Gastrocnemius medialis (tissue), 4 donors: ENCODE results near the gene SLC24A4. TPM values are rescaled to one million over a fixed set of nuclear protein-coding genes. Genes with fewer than 3 reads are reported as not detected.

Experiments used
- ATAC-seq, 2 donors: fragments of 150-250 bp; one replicate each; pipeline ENCODE4 v1.9.1; 2016
- DNase-seq, 2 donors: peaks; one replicate each; pipeline ENCODE4 v3.0.0-alpha.2; 2019
- H3K27ac ChIP-seq, 4 donors: fragments of 200-600 bp; sonication (generic); 1 replicate in 1 of 4; 2 replicates in 3 of 4; pipeline ENCODE4 v1.5.1; 2016 to 2018; ENCODE audit warnings: mild to moderate bottlenecking in 2 of 4, moderate library complexity in 1 of 4
- H3K27me3 ChIP-seq, 3 donors: fragments of 200-600 bp; sonication (generic) in 2 of 3; 1 replicate in 1 of 3; 2 replicates in 2 of 3; pipeline versions ENCODE4 v1.5.1 to v1.6.0; 2016 to 2019; ENCODE audit warnings: mild to moderate bottlenecking in 1 of 3, moderate library complexity in 1 of 3
- H3K36me3 ChIP-seq, 2 donors: fragments of 200-600 bp; sonication (generic) in 1 of 2; one replicate each; pipeline ENCODE4 v1.5.1; 2017 to 2018
- H3K4me1 ChIP-seq, 2 donors: fragments of 200-600 bp; sonication (generic) in 1 of 2; one replicate each; pipeline ENCODE4 v1.5.1; 2016 to 2017; ENCODE audit warnings: mild to moderate bottlenecking in 2 of 2
- H3K4me3 ChIP-seq, 4 donors: fragments of 200-600 bp; sonication (generic) in 3 of 4; 1 replicate in 1 of 4; 2 replicates in 3 of 4; pipeline ENCODE4 v1.5.1; 2016 to 2019; ENCODE audit warnings: mild to moderate bottlenecking in 2 of 4
- H3K9me3 ChIP-seq, 3 donors: fragments of 200-600 bp; sonication (generic) in 2 of 3; 1 replicate in 1 of 3; 2 replicates in 2 of 3; pipeline ENCODE4 v1.5.1; 2016 to 2019
- POLR2A ChIP-seq, 2 donors: fragments of 450-650 bp; IDR thresholded peaks; one replicate each; pipeline ENCODE4 v1.6.1; 2017; ENCODE audit warnings: antibody characterized with exemption in 2 of 2, mild to moderate bottlenecking in 2 of 2, moderate library complexity in 2 of 2
- in situ Hi-C, 4 donors: fragments of 200-750 bp; cut with MboI; loops; one replicate each; pipeline versions ENCODE4 v1.15.0 to v1.8.0; 2017; ENCODE audit warnings: low sequenced_read_pairs in 4 of 4
- intact Hi-C: fragments of 100-400 bp; cut with DNase I; formaldehyde crosslinking; loops from one replicate; pipeline ENCODE4 v1.15.1; 2023; ENCODE audit warnings: low total_unique reads
- total RNA-seq, 4 donors: library from RNA; depleted of rRNA; stranded (reverse); fragments of >200 nt; gene quantifications; one replicate each; pipeline versions ENCODE4 v1.1.0 to v1.2.3, GENCODE V29; 2016
- TF ChIP-seq, protein P1 (sequence below), 5 experiments: fragments of 450-650 bp in 3 of 5; fragments of 200-600 bp in 2 of 5; sonication (generic) in 2 of 5; IDR thresholded peaks in 4 of 5; conservative IDR thresholded peaks in 1 of 5; 1 replicate in 4 of 5; 2 replicates in 1 of 5; pipeline ENCODE4 v1.5.1; 2016 to 2019; ENCODE audit warnings: antibody characterized with exemption in 5 of 5, mild to moderate bottlenecking in 3 of 5, moderate library complexity in 3 of 5

SLC24A4 gene
- total RNA-seq, 4 donors from 2014 or later, result 0.07 to 0.76 (median 0.50) TPM

DNA sequence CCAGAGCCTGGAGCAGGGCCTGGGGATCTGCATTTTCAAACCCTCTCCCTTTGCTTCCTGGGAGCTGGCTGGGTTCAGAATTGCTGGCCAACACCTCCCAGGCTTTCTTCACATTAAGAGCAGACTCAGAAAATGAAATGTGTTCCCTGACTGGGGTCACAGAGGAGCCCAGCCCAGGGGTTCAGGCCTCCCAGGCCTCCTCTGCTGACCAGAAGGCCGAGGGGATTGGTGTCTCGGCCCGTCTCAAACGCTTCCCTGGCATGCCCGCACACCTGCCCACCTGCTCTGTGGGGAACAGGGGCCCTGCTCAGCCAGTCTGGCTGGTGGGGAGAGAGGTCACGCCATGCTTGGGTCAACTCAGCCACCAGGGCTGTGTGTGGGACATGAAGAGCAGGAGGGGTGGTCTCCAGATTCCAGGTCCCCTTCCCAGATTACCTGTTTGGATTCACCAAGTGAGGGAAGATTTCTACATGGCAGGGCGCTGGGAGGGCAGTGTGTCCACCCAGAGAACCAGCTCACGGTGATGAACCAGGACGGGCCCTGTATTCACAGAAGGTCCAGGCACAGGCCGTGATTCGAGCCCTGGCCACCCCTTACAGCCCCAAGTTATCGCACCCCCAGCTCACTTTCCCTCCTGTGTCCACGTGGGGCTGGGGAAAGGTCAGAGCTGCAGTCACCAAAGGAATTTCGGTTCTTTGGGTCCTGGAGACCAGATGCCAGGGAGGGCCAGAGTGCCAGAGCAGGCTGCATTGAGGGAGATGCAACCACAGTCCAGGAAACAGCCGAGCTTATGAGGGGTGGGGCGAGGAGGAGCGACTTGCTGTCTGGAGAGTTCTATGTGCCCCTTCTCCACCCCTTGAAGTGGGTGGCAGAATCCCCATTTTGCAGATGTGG is 135.4 kb downstream of the SLC24A4 start:
- Histone ChIP-seq H3K4me1 (peaks cover 0 to 16% of the 10 kb centered on the region in 2 donors), H3K9me3 (no peaks in the 10 kb centered on the region), H3K27me3 (no peaks in the 10 kb centered on the region), H3K4me3 (no peak overlapping the region), H3K36me3 (no peaks in the 10 kb centered on the region), H3K27ac (peak overlapping the region; percentile 4 to 63 (median 34))
- in situ Hi-C loops (no loop called here), intact Hi-C loops (loop anchor here (10.0 kb wide), 1 partner anchor 324 kb away; no protein-coding TSS in a partner anchor)
- DNase-seq (no peak), ATAC-seq (no peak)
- no peak for TF ChIP-seq POLR2A (IDR thresholded peaks at IDR 0.05)
- TF ChIP-seq, protein P1, sequence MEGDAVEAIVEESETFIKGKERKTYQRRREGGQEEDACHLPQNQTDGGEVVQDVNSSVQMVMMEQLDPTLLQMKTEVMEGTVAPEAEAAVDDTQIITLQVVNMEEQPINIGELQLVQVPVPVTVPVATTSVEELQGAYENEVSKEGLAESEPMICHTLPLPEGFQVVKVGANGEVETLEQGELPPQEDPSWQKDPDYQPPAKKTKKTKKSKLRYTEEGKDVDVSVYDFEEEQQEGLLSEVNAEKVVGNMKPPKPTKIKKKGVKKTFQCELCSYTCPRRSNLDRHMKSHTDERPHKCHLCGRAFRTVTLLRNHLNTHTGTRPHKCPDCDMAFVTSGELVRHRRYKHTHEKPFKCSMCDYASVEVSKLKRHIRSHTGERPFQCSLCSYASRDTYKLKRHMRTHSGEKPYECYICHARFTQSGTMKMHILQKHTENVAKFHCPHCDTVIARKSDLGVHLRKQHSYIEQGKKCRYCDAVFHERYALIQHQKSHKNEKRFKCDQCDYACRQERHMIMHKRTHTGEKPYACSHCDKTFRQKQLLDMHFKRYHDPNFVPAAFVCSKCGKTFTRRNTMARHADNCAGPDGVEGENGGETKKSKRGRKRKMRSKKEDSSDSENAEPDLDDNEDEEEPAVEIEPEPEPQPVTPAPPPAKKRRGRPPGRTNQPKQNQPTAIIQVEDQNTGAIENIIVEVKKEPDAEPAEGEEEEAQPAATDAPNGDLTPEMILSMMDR (IDR thresholded peaks at IDR 0.05 in 4 of 5, conservative IDR thresholded peaks at IDR 0.05 in 1 of 5), result no peak

DNA sequence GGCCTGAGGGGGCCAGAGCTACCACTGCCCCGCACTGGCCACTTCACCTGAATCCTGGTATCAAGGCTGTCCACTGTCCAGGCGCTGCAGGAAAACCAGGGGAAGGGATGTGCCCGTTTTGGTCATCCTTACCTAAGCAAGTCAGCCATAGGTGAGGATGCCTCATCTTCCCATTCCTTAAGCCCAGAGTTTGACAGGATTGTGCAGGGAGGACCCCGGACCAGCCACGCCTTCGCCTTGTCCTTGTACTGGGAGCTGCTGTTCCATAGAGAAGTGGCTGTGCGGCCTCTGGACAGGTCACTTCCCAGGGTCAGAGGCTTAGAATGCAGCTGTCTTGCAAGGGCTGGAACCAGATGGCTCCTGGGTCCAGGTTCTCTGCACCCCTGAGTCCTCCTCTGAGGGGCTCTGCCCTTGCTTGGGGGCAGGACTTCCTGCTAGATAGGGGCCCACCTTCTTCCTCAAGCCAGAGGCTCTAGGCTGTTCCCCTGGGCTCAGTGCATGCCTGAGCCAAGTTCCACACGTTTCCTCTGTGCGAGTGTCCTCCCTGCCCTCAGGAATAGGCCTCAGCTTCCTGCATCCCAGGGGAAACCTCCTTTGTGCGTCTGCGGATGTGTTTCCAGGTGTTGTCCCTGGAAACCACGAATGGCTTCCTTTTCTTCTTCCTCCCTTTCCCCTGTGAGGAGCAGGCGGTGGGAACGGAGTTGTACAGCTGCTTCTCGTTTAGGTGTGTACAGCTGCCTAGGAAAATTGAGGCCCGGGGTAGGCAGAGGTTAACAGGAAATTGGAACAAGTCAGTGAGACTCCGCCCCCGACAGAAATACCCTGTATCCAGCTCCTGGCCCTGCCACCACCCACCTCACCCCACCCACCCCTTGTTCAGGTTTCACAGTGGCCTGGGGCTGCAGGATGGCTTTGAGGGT is 136.3 kb downstream of the SLC24A4 start:
- Histone ChIP-seq H3K9me3 (no peaks in the 10 kb centered on the region), H3K27me3 (no peaks in the 10 kb centered on the region), H3K36me3 (no peaks in the 10 kb centered on the region), H3K4me1 (peaks cover 0 to 16% of the 10 kb centered on the region in 2 donors), H3K4me3 (no peak overlapping the region), H3K27ac (peak overlapping the region; percentile 4 to 63 (median 60))
- peak; percentile 24 to 48 for ATAC-seq
- DNase-seq, result no peak
- in situ Hi-C loops (no loop called here), intact Hi-C loops (loop anchor here (10.0 kb wide), 1 partner anchor 324 kb away; no protein-coding TSS in a partner anchor)
- TF ChIP-seq, protein P1 (IDR thresholded peaks at IDR 0.05 in 4 of 5, conservative IDR thresholded peaks at IDR 0.05 in 1 of 5), result no peak
- TF ChIP-seq POLR2A (IDR thresholded peaks at IDR 0.05), result no peak

DNA sequence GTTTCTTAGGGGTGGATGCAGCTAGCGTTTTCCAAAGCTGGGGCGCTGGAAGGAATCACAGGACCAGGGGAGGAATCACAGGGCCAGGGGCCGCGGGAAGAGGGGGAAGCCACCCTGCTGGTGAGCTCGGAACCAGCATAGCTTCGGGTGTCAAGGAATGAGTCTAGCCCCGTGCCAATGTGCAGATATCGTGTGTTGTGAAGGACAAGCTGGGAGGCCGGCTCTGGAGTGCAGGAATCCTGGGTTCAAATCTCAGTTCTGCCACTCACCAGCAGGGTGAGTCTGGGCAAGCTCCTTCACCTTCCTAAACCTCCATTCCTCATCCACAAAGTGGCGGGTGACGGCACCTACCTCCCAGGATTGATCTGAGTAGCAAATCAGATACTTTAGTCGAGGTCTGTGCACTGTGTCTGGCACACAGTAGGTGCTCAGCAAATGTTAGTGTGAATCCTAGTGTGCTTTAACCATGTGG is 137.0 kb downstream of the SLC24A4 start:
- no peak for DNase-seq
- Histone ChIP-seq H3K27ac (peak overlapping the region; percentile 33 to 63 (median 60)), H3K27me3 (no peaks in the 10 kb centered on the region), H3K36me3 (no peaks in the 10 kb centered on the region), H3K9me3 (no peaks in the 10 kb centered on the region), H3K4me1 (peaks cover 0 to 16% of the 10 kb centered on the region in 2 donors), H3K4me3 (no peak overlapping the region)
- no peak for ATAC-seq
- TF ChIP-seq, protein P1 (IDR thresholded peaks at IDR 0.05 in 4 of 5, conservative IDR thresholded peaks at IDR 0.05 in 1 of 5), result peak in 1 of 5 experiments; percentile 14
- no peak for TF ChIP-seq POLR2A (IDR thresholded peaks at IDR 0.05)
- in situ Hi-C loops (no loop called here), intact Hi-C loops (loop anchor here (10.0 kb wide), 1 partner anchor 325 kb away; no protein-coding TSS in a partner anchor)

DNA sequence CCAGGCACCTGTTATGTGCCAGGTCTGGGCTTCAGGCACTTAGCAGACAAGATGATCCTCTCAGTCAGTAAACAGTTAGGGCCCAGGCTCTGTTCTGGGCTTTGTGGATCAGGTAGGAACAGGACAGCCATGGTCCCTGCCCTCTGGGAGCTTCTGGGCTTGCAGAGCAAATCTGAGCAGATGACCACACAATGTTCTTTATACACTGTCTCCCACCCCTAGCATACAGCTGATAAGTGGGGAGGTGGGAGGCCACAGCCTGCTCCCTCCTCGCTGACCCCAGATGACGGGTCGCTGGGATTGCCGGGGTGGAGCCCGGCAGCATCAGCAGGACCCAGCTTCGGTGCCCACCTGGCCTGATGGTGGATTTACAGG is 137.6 kb downstream of the SLC24A4 start:
- TF ChIP-seq, protein P1 (IDR thresholded peaks at IDR 0.05 in 4 of 5, conservative IDR thresholded peaks at IDR 0.05 in 1 of 5), result no peak
- H3K36me3 ChIP-seq, result no peaks in the 10 kb centered on the region
- in situ Hi-C loops, result no loop called here
- no peak overlapping the region for H3K4me3 ChIP-seq
- peaks cover 0 to 16% of the 10 kb centered on the region in 2 donors for H3K4me1 ChIP-seq
- DNase-seq, result no peak
- intact Hi-C loops, result no loop called here
- no peaks in the 10 kb centered on the region for H3K9me3 ChIP-seq
- H3K27ac ChIP-seq, result peak overlapping the region; percentile 33 to 63 (median 60)
- ATAC-seq, result no peak
- H3K27me3 ChIP-seq, result no peaks in the 10 kb centered on the region
